Type B pancreatic cell (in vitro differentiated cells): Measurements from ENCODE around the gene RBBP4. TPM values are rescaled to one million over a fixed set of nuclear protein-coding genes. Genes with fewer than 3 reads are reported as not detected.

Experiments
- DNase-seq: peaks from one replicate; pipeline ENCODE4 v3.0.0; 2021; ENCODE audit warnings: mixed read lengths; ENCODE audit not compliant: unreplicated experiment; ENCODE audit errors: extremely low spot score
- H3K27ac Mint-ChIP-seq: 2 replicates; pipeline ENCODE4 v1.8.0; 2021; ENCODE audit warnings: mild to moderate bottlenecking, mixed read lengths
- H3K27me3 Mint-ChIP-seq: 2 replicates; pipeline ENCODE4 v1.8.0; 2021; ENCODE audit warnings: mixed read lengths
- H3K36me3 Mint-ChIP-seq: 2 replicates; pipeline ENCODE4 v1.8.0; 2021; ENCODE audit warnings: mixed read lengths
- H3K4me1 Mint-ChIP-seq: one replicate; pipeline ENCODE4 v1.8.0; 2021; ENCODE audit warnings: mixed read lengths; ENCODE audit not compliant: unreplicated experiment
- H3K4me3 Mint-ChIP-seq: 2 replicates; pipeline ENCODE4 v1.8.0; 2021; ENCODE audit warnings: mild to moderate bottlenecking, mixed read lengths
- H3K9me3 Mint-ChIP-seq: 2 replicates; pipeline ENCODE4 v1.8.0; 2021; ENCODE audit warnings: mixed read lengths
- CTCF ChIP-seq: fragments of 200-600 bp; sonication (generic); conservative IDR thresholded peaks from 2 replicates; pipeline ENCODE4 v1.5.0; 2021; ENCODE audit warnings: antibody characterized with exemption, mild to moderate bottlenecking
- total RNA-seq: library from RNA; stranded (reverse); gene quantifications from 2 replicates; pipeline ENCODE4 v1.2.1, GENCODE V29; 2021; ENCODE audit warnings: low replicate concordance

RBBP4 gene
- total RNA-seq, 1 donor from 2014 or later: 386 TPM

DNA sequence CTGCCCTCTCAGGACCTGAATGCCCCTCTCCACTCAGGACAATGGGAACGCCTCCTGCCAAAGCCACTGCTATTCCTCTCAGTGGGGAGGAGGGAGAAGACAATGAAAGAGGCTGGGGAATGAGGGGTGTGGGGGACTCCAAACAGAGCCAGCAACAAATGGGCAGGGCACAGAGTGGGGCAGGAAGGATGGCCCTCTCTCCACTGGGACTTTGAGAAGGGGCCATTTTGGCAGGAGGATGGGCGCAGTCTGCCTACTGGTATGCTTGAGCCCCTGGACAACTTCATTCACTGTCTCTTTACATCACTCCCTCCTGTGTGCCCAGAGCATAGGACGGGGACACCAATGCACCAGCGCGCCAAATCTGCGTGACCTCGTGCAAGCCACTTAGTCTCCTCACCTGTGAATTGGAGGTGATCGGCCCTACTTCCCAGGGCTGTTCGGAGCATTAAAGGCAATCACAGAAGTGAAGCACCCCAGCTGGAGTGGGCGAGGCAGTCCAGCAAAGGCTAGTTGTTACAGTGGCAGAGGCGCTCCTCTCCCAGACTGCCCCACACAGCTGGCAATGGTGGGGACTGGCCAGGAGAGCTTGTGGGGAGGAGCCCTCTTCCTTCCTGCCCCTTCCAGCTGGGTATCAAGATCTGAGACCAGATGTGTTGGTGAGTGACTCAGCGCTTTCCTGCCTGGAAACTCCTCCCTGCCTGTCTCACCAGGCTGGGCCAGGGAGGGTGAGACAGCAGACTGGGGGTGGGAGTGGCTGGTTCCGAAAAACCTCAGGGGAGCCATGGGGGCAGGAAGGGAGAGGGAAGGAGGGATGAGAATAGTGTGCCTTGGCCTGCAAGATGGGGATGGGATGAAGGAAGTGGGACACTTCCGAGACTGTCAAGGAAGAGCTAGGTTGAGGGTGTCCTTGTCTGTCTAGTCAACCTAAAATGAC, 73.9 kb downstream of the RBBP4 start:
- peaks cover 32% of the 10 kb centered on the region for H3K4me1 Mint-ChIP-seq

GRCh38 chr1:32725615-32725982, 74.6 kb downstream of the RBBP4 start:
- H3K36me3 Mint-ChIP-seq: no peaks in the 10 kb centered on the region
- peaks cover 32% of the 10 kb centered on the region for H3K4me1 Mint-ChIP-seq
- H3K27me3 Mint-ChIP-seq: no peaks in the 10 kb centered on the region
- H3K4me3 Mint-ChIP-seq: no peak overlapping the region
- no peaks in the 10 kb centered on the region for H3K9me3 Mint-ChIP-seq
- TF ChIP-seq CTCF: no peak
- no peak for DNase-seq
- peak overlapping the region; percentile 45 for H3K27ac Mint-ChIP-seq

More for the DNA sequence above, 73.9 kb downstream of the RBBP4 start:
- H3K9me3 Mint-ChIP-seq: no peaks in the 10 kb centered on the region
- no peak overlapping the region for H3K4me3 Mint-ChIP-seq
- H3K36me3 Mint-ChIP-seq: no peaks in the 10 kb centered on the region
- no peak for TF ChIP-seq CTCF
- no peaks in the 10 kb centered on the region for H3K27me3 Mint-ChIP-seq
- peak overlapping the region; percentile 45 for H3K27ac Mint-ChIP-seq
- DNase-seq: no peak

GRCh38 chr1:32727876-32728275, 76.9 kb downstream of the RBBP4 start:
- no peak for DNase-seq
- no peak overlapping the region for H3K4me3 Mint-ChIP-seq
- H3K27me3 Mint-ChIP-seq: no peaks in the 10 kb centered on the region
- no peaks in the 10 kb centered on the region for H3K36me3 Mint-ChIP-seq
- H3K27ac Mint-ChIP-seq: no peak overlapping the region
- H3K4me1 Mint-ChIP-seq: peaks cover 32% of the 10 kb centered on the region
- TF ChIP-seq CTCF: no peak
- no peaks in the 10 kb centered on the region for H3K9me3 Mint-ChIP-seq

- no peak for DNase-seq
- Mint-ChIP-seq H3K27ac (no peak overlapping the region), H3K27me3 (no peaks in the 10 kb centered on the region), H3K4me3 (no peak overlapping the region), H3K36me3 (no peaks in the 10 kb centered on the region), H3K9me3 (no peaks in the 10 kb centered on the region), H3K4me1 (peaks cover 35% of the 10 kb centered on the region)
- no peak for TF ChIP-seq CTCF
Observed at GRCh38 chr1:32728413-32729077, 77.5 kb downstream of the RBBP4 start.

GRCh38 chr1:32729254-32730046, 78.4 kb downstream of the RBBP4 start:
- TF ChIP-seq CTCF: no peak
- DNase-seq: no peak
- no peak overlapping the region for H3K4me3 Mint-ChIP-seq
- no peaks in the 10 kb centered on the region for H3K27me3 Mint-ChIP-seq
- no peaks in the 10 kb centered on the region for H3K36me3 Mint-ChIP-seq
- no peak overlapping the region for H3K27ac Mint-ChIP-seq
- H3K4me1 Mint-ChIP-seq: peaks cover 42% of the 10 kb centered on the region
- no peaks in the 10 kb centered on the region for H3K9me3 Mint-ChIP-seq
